ENCODE measurements around the gene PTPRT. TPM values are rescaled to one million over a fixed set of nuclear protein-coding genes. Genes with fewer than 3 reads are reported as not detected.
A peak's percentile ranks its signal among the peaks of the same experiment; 100 is the strongest.

Gene PTPRT
- polyA plus RNA-seq, 3 donors: 0.56 to 1.3 (median 0.62) TPM

GRCh38 chr20:42118409-42119125 is 1071.1 kb downstream of the PTPRT start:
- DNase-seq: no peak

GRCh38 chr20:42118001-42118400 is 1071.7 kb downstream of the PTPRT start:
- DNase-seq: no peak

GRCh38 chr20:42113236-42113635 is 1076.5 kb downstream of the PTPRT start:
- no peak for DNase-seq

- DNase-seq: no peak
Observed at GRCh38 chr20:42112161-42112560, 1077.5 kb downstream of the PTPRT start.

GRCh38 chr20:42111349-42111748 is 1078.4 kb downstream of the PTPRT start:
- DNase-seq: no peak

- DNase-seq: no peak
Observed at GRCh38 chr20:42110301-42110700, 1079.4 kb downstream of the PTPRT start.

GRCh38 chr20:42102000-42102399 is 1087.7 kb downstream of the PTPRT start:
- DNase-seq: no peak

GRCh38 chr20:42100137-42100704 is 1089.5 kb downstream of the PTPRT start:
- DNase-seq: no peak

- no peak for DNase-seq
Observed at GRCh38 chr20:42099101-42099500, 1090.6 kb downstream of the PTPRT start.

- no peak for DNase-seq
Observed at GRCh38 chr20:42098418-42098817, 1091.3 kb downstream of the PTPRT start.

- DNase-seq: no peak
Observed at GRCh38 chr20:42097741-42098140, 1092.0 kb downstream of the PTPRT start.

- DNase-seq: no peak
Observed at GRCh38 chr20:42095221-42095620, 1094.5 kb downstream of the PTPRT start.

GRCh38 chr20:42093542-42094440 is 1095.9 kb downstream of the PTPRT start:
- no peak for DNase-seq

- no peak for DNase-seq
Observed at GRCh38 chr20:42093041-42093440, 1096.7 kb downstream of the PTPRT start.

GRCh38 chr20:42085366-42085765 is 1104.3 kb downstream of the PTPRT start:
- DNase-seq: no peak

- DNase-seq: no peak
Observed at GRCh38 chr20:42083280-42083679, 1106.4 kb downstream of the PTPRT start.

- DNase-seq: peak; percentile 68
Observed at GRCh38 chr20:42082611-42083010, 1107.1 kb downstream of the PTPRT start.

- no peak for DNase-seq
Observed at GRCh38 chr20:42080956-42081355, 1108.8 kb downstream of the PTPRT start.

- peak; percentile 10 for DNase-seq
Observed at GRCh38 chr20:42074944-42075343, 1114.8 kb downstream of the PTPRT start.

GRCh38 chr20:42067596-42067995 is 1122.1 kb downstream of the PTPRT start:
- DNase-seq: no peak

GRCh38 chr20:42067174-42067573 is 1122.5 kb downstream of the PTPRT start:
- DNase-seq: no peak

GRCh38 chr20:42063141-42063540 is 1126.6 kb downstream of the PTPRT start:
- DNase-seq: no peak

GRCh38 chr20:42053350-42053749 is 1136.4 kb downstream of the PTPRT start:
- DNase-seq: no peak

Measured in renal pelvis (tissue), 4 donors.